K562 treated with DMSO at 1 percent for 24 hours (cell line): Measurements from ENCODE around the gene NCKAP5L. TPM values are rescaled to one million over a fixed set of nuclear protein-coding genes. Genes with fewer than 3 reads are reported as not detected.

Experiments
- total RNA-seq: library from RNA; unstranded; fragments of 300-600 nt; gene quantifications from 2 replicates; pipeline ENCODE4 v1.2.3, GENCODE V29; 2022; ENCODE audit warnings: low read depth; ENCODE audit not compliant: insufficient read depth

NCKAP5L gene, protein sequence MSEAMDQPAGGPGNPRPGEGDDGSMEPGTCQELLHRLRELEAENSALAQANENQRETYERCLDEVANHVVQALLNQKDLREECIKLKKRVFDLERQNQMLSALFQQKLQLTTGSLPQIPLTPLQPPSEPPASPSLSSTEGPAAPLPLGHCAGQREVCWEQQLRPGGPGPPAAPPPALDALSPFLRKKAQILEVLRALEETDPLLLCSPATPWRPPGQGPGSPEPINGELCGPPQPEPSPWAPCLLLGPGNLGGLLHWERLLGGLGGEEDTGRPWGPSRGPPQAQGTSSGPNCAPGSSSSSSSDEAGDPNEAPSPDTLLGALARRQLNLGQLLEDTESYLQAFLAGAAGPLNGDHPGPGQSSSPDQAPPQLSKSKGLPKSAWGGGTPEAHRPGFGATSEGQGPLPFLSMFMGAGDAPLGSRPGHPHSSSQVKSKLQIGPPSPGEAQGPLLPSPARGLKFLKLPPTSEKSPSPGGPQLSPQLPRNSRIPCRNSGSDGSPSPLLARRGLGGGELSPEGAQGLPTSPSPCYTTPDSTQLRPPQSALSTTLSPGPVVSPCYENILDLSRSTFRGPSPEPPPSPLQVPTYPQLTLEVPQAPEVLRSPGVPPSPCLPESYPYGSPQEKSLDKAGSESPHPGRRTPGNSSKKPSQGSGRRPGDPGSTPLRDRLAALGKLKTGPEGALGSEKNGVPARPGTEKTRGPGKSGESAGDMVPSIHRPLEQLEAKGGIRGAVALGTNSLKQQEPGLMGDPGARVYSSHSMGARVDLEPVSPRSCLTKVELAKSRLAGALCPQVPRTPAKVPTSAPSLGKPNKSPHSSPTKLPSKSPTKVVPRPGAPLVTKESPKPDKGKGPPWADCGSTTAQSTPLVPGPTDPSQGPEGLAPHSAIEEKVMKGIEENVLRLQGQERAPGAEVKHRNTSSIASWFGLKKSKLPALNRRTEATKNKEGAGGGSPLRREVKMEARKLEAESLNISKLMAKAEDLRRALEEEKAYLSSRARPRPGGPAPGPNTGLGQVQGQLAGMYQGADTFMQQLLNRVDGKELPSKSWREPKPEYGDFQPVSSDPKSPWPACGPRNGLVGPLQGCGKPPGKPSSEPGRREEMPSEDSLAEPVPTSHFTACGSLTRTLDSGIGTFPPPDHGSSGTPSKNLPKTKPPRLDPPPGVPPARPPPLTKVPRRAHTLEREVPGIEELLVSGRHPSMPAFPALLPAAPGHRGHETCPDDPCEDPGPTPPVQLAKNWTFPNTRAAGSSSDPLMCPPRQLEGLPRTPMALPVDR (N-terminal part only)
- total RNA-seq, result 20.8 and 21.1 TPM in 2 replicates

DNA sequence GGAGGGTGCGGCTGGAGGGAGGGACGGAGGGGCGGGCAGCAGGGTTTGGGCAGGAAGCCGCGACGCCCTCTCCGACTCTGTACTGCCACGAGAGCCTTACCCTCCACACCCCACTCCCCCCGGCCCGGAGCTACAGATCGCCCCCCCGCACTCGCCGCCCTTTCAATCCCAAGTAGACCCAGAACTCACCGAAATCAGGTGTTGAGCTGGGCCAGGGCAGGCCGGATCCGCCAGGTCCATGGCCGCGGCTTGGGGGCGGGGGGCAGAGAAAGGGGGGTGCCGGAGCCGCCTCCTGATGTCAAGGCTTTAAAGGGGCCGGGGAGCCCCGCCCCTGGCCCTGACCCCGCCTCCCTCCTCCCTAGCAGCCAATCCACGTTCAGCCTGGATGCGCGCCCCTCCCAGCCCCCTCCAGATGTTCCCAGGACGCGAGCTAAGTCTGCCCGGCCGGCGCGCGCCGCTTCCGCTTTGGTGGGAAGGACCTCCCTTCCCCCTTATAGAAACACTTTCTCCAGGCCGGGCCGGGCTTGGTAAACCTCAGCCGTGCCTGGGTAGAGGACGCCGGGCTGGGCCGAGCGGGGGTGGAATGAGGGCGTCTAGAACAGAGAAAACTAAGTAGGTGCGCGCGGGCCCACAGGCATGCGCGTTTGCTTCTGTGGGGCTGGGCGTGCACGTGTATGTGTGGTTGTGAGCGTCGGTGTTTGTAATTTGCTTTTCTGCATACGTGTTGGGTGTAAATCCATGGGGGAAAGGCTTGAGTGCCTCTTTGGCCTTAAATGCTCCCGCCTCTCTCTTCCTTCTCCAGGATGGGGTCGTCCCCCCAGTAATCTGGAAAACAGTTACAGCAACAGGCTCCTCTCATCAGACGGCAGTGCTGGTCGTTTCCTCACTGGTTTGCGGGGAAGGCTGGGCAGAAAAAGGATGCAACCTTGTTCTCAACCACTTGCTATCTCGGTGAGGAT lies at the start of gene NCKAP5L:
Gene NCKAP5L (minus strand): TSS at position 281 of the 959 bp plus-strand sequence. CDS start 24,369 bp downstream, outside the sequence.

DNA sequence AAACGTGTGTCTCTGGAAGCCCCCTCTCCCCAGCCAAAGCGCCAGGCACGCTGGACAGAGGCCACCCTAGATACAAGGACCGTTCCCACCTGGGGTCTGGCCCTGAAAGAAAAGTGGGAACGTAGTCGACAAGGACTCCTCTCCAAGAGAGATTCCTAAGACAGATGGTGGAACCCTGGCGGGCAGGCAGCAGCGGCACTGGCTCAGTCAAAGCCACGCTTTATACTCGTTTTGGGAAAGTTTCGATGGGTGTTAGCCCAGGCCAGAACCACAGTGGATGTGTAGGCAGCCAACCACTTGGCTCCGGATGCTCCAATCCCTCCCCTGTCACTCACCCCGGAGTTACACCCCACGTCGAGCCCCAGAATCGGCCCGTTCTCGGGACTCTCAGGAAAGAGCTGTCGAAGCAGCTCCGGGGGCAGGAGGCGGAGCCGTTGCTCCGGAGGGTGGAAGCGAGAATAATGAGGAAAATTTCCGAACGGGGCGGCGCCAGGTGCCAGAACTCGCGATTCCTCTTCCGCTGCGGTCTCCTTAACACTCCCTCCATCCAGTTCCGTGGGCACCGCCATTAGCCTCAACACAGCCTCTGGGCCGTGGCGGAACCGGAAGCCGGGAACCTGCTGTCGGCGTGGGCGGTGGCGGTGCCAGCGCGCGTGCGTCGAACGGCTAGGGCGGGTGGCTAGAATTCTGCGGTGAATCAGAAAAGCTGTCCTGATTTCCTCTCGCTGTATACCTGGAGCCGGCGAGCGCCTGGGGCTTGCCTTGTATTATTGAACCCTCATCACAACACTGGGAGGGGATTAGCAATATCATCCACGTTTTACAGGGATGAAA lies 14.5 kb upstream of the NCKAP5L start, which contains the start of gene BCDIN3D:
Gene BCDIN3D (minus strand): TSS at position 588 of the 834 bp plus-strand sequence. CDS start 19 bp downstream, at position 569.

Other genes starting within 250 kb of the NCKAP5L start
- 0.21 and 0.42 TPM in 2 replicates for gene FAM186B, start 222.8 kb downstream of the NCKAP5L start, total RNA-seq
- 3.0 and 3.5 TPM in 2 replicates for gene PRPF40B, start 204.9 kb downstream of the NCKAP5L start, total RNA-seq
- 11.3 and 12.1 TPM in 2 replicates for gene FMNL3, start 121.0 kb downstream of the NCKAP5L start, total RNA-seq
- 363 and 368 TPM in 2 replicates for gene TMBIM6, start 86.9 kb downstream of the NCKAP5L start, total RNA-seq
- 7.1 and 8.0 TPM in 2 replicates for gene BCDIN3D, start 14.7 kb upstream of the NCKAP5L start, total RNA-seq
- 0.15 and 0.16 TPM in 2 replicates for gene FAIM2, start 75.5 kb upstream of the NCKAP5L start, total RNA-seq
- gene AQP2, start 122.3 kb upstream of the NCKAP5L start, total RNA-seq, result not detected in 2 replicates
- gene AQP5, start 133.5 kb upstream of the NCKAP5L start, total RNA-seq, result not detected in 2 replicates
- gene AQP6, start 144.5 kb upstream of the NCKAP5L start, total RNA-seq, result 0.41 TPM in 1 of 2 replicates, not detected in the other
- gene RACGAP1, start 197.1 kb upstream of the NCKAP5L start, total RNA-seq, result 74.2 and 79.0 TPM in 2 replicates
- gene ASIC1, start 229.2 kb upstream of the NCKAP5L start, total RNA-seq, result 1.00 and 1.5 TPM in 2 replicates